GM18526 (cell line): ENCODE measurements around the gene DEDD2.
A peak's percentile ranks its signal among the peaks of the same experiment; 100 is the strongest.

Experiments
- POLR2A ChIP-seq: IDR thresholded peaks from 3 replicates; pipeline ENCODE4 v1.6.1; 2011; ENCODE audit not compliant: insufficient read length; ENCODE audit errors: extremely low read depth

The DEDD2 gene, protein sequence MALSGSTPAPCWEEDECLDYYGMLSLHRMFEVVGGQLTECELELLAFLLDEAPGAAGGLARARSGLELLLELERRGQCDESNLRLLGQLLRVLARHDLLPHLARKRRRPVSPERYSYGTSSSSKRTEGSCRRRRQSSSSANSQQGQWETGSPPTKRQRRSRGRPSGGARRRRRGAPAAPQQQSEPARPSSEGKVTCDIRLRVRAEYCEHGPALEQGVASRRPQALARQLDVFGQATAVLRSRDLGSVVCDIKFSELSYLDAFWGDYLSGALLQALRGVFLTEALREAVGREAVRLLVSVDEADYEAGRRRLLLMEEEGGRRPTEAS

DNA sequence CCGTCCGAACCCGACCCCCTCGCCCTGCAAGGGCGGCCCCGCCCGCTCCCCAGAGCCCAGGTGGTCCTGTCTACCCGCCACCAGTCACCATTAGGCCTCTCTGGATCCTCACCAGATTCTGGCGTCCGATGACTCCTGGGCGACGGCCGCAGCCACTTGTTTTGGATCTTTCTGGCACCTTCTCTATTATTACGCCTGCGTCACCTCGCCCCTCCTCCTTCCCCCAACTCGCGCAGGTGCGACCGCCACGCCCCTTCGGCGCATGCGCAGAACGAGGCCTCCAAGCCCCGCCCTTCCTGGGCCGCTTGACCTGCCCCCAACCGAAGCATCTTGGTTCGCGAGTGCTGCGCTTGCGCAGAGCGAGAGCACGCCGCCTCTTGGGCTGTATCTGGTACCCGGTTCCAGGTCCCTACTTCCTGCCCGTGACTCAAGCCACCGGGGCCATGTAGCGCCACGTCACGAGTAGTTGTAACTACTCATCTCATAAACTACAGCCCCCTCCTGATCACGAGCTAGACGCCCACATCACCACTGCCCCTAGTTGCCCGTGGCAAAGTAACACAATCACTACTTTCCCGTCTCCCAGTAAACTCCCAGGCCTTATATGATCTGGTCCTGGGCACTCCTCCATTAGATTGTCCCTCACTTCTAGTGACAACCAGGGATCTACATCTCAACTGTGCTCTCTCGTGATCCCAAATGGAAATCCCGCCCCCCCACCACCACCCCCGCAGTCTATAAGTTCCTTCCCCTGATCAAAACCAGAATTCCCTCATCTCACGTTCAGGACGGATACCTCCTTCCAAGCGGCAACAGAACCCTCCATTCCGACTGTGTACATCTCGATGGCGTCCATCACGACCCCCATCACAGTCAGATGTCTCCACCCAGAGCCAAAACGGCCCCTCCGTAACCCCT, at the start of gene DEDD2:
Gene DEDD2 (minus strand): TSS at position 158 of the 918 bp plus-strand sequence. CDS start 670 bp downstream, outside the sequence.
- TF ChIP-seq POLR2A = peak; percentile 69

DNA sequence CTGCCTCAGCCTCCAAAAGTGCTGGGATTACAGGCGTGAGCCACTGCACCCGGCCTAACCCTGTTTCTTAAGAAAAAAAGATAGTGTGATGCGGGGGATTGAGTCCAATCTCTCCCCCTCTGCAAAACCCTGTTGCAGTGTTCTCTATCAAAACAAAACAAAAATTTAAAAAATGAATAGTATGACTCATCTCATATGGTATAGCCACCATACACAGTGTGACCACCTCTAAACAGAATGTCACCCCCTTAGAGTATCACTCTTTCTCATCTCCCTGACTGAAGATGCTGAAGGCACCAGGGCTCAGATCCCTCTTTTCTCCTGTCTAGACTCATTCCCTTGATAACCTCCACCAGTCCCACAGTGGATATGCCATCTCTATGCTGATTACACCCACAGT, 44.3 kb upstream of the DEDD2 start:
- TF ChIP-seq POLR2A = no peak

DNA sequence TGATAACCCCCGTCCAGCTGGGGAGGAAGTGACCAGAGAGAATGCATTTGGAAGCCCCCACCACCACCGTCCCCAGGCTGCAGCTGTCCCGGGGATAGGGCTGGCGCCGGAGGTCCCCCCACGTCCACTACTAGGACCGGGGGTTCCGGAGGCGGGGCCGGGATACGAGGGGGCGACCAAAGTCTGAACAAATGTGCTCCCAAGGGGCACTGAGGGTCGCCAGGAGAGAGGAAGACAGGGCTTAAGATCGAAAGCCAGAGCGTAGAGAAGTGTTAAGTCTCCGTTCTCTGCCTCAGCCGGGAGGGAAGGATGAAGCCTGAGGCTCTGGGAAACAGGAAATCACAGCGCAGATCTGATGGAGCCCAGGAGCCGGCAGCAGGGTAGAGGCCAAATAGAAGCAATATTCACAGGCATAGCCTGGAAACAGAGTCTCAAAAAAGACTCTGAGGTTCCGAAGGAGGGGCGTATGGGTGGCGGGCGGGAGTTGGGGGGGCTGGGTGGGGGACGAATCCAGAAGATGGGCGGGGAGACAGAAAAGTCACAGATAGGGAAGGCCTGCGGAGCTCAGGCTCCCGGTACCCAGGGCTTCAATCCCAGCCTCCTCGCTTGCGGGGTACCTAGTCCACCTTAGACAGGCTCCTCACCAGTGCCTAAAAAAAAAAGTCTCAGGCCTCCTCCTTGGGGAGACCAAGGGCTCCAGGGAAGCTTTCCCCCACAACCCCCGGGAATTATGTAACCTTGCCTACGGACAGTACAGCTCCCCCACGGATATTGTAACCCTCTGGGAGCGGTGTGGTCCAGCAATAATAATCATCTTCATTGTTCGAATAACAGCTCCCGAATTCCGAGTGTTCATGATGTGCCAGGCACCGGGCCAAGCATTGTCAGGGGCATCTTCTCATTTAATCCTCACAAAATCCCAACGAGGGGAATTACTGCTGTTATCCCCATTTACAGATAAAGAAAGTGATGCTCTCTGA, 38.6 kb upstream of the DEDD2 start:
- no peak for TF ChIP-seq POLR2A

DNA sequence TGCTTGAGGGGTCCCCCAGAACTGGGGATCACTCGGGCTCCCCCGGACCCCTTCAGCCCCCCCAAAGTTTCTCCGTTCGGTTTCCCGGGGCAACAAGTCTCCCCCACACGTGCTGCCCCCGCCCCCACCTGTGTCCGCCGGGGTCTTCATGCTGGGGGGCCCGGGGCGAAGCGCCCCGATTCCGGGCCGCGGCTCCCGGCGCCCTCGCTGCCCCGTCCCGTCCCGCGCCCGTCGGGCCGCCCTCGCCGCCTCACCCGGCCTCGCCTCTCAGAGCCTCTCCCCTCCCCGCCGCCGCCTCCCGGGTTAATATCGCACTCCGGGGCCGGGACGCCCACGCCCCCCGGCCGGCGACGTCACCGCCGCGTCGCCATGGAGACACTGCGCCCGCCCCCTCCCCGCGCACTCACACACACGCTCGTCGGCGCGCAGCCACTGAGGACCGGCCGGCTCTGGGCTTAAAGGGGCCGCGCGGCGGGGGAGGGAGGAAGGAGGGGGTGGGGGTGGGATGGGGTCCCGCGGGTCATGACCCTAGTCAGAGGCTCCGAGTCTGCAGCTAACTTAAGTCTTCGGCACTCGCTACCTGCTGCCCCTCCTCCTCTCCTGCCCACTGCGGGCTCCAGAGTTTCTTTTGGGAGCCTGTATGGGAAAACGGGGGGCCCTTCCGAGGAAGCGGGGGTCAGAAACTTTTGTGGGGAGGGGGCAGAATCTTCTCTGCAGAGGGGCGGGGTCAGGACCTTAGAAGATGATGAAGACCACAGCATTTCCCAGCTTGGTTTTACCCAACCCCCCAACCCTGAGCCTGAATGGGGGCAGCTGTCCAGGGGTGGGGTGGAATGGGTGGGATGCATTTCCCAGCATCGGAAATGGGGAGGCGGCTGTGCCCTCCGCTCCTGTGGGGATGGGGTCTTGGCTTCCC, 37.6 kb upstream of the DEDD2 start, which contains the start of gene ERF:
Gene ERF (minus strand): TSS at position 279 of the 916 bp plus-strand sequence. CDS start 129 bp downstream, at position 150.
- peak; percentile 78 for TF ChIP-seq POLR2A

DNA sequence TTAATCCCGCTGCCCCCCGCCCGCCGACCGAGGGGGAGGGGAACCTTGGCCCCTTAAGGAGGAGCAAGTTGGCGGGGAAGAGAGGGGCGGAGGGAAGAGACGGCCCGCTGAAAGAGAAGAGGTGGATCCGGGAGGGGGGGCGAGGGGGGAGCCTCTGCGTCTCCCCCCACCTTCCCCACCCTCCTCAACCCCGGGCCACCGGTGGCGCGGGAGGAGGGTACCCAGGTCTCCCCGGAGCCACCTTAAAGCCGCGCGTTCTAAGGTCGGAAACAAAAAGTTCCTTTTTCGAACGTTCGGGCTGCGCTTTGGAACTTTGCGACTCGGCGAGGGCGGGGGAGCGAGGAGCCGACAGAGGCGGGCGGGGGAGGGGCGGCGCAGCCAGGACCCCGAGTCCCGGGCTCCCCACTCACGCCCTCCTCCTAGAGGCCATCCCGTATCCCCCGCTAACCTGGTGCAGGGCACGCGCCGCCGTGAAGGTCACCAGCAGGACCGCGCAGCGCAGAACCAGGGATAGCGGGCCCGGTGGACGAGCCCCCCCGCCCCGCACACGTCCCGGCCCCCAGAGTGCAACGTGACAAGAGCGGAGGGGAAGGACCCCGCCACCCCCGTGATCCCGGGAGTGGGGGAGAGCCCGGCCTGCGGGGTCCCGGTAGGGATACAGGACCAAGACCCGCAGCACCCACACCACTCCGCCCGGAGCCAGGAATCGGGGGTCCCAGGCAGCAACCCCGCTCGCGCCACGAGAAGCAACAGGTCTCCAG, 36.8 kb upstream of the DEDD2 start:
- TF ChIP-seq POLR2A = no peak

DNA sequence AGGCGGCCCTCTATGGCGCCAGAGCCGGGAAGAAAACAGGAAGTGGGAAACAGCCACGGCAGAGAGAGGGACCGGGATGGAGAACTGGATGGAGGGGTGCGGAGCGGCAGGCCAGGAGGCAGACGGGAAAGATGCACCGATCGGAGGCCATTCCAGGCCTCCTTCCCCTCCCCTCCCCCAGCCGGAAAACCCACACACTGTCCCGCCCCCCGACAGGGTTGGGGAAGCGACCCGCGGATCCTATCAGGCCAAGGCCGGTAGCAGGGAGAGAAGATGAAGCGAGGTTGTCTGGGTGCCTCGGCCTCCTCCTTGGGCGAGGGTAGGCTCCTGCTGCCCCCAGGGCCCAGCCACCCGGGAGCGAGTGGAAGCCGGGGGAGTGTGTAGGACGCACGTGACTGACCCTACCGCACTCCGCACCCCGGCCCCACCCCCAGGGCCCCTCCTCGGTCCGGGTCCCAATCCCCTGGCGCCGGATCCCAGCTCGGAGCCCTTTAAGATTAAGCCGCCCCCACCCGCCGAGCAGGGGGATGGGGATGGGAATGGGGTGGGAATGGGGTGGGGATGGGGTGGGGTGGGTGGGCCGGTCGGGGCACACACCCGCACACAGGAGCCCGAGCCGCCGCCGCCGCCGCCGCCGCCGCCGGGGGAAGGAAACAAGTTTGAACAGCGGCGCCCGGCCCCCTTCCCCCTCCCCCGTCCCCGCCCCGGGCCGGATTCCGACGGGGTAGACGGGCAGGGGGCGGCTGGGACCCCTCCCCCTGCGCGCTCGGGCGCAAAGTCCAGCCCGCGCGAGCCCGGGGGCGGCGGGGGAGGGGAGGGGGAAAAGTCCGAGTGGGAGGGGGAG, 36.0 kb upstream of the DEDD2 start:
- peak; percentile 42 for TF ChIP-seq POLR2A

DNA sequence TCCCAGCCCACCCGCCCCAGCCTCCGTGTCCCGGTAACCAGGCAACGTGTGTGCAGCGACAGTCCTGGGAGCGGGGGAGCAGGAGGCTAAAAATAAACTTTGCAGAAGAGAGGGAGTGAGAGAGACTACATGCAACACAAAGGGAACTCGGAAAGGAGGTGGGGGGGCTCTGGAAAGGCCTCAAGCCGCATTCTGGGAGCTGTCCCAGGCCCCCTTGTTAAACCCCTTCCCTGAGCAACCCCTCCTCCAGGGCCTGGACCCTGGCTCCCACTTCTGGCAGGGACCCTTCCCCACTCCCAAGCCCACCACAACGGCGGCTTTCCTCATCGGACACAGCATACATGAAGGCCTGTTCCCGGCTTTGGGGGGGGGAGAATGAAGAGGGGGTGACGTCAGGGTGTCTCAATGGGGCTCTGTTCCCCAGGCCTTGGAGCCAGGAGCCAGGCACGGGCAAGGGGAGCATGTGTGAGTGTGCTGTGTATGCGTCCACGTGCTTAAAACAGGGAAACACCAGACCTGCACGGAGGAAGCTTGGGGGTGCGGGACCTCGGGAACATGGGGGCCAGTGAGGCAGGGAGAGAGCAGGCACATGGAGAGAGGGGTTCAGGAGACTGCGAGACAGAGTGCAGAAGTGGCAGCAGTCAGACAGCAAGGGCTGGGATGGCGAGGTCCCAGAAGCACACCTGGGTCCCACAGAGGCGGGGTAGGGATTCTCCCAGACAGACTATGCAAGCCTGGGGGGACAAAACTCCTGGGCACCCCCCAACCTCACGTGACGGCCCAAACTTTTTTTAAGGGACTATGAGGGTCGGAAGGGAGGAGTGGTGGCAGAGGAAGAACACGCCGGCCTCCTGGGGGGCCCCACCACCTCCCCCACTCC, 35.1 kb upstream of the DEDD2 start:
- TF ChIP-seq POLR2A = no peak

DNA sequence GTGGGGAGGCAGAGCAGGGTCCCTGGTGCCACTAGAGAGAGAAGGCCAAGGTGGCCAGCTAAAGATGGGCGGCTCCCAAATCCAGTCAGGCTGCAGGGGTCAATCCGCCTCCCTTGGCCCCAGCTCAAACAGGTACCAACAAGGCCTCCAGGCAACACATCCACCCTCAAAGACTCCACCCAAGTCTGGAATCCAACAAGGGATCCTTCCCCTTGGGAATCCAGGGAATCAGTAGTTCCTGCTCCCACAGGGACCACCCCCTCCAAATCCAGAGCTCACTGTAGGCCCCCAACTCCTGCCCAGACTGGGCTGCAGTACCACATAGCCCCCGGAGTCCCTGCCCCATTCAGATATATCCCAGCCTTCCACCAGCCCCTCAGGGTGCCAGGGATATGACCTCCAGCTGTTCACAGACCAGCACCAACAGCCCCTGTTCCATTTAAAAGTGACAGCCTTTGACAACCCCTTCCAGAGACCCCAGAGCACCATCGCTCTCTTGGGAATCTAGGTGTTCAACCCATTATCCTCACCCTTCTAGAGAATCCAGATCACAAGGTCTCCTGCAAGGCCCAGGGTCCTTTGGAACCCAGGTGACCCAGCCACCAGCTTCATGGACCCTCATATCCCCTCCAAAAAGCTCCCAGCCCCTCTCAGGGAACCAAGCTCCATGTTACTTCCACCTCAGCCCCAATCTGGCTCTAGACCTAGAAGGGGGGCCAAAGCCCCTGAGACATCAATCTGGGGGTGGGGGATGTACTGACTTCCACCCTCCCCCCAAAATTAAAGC, 34.3 kb upstream of the DEDD2 start:
- TF ChIP-seq POLR2A = no peak

DNA sequence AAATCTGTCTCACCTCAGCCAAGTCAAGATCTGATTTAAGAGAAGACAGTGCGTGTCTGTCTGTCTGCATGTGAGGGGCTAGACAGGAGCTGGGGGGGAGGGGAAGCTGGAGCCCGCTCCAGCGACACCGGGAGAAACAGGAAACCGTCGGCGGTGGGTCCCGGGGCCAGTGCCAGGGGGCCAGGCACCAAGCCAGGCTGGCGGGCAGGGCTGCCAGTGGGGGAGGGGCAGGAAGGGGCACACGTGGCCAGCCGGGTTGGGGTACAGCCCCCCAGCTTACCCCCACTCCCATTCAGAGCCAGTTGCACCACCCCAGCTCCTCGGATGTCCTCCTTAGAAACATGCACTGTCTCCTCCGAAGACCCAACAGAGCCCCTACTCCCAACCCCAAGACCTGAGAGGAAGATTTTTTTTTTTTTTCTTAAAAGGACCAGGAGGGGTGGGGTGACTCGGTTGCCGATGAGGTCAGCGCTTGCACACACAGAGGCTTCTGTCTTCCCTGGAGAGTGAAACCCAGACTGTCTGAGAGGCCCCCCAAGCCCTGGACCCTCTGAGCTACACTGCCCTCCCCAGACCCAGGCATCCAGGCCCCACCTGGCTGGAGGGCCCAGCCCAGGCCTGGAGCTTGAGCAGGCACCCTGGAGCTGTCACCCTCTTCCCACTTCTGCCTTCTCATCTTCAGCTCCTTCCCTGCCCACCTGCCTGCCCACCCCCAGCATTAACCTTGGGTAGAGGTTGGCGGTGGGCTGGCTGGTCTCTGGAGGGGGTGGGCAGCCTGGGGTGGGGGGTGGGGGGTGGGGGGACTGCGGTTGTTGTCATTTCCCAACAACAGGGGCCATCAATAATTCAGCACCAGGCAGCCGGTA, 33.4 kb upstream of the DEDD2 start:
- no peak for TF ChIP-seq POLR2A
